HepG2 (cell line): Measurements from ENCODE around the gene RLF. TPM values are rescaled to one million over a fixed set of nuclear protein-coding genes. Genes with fewer than 3 reads are reported as not detected.

Source experiments
- ATAC-seq: fragments of 200-7000 bp; cut with Tn5 transposase; 3 replicates; pipeline ENCODE4 v1.9.1; 2020; ENCODE audit warnings: mild to moderate bottlenecking, moderate library complexity
- BruUV-seq: library from RNA; stranded (reverse); fragments of 400-500 nt; replicated peaks from 2 replicates; lab custom pipeline; 2021; lab: Mats Ljungman, UMichigan
- CTCF ChIA-PET: fragments of 300-600 bp; formaldehyde crosslinking; extraction: SDS; loops from one replicate; lab custom pipeline; 2021; ENCODE audit warnings: low total read pairs, inconsistent platforms, low intra/inter-chr PET ratio; lab: Yijun Ruan, JAX
- POLR2A ChIA-PET: fragments of 350-600 bp; sonication (Branson Sonifier 250); formaldehyde crosslinking; loops from one replicate; lab custom pipeline; 2020; ENCODE audit warnings: antibody characterized with exemption, inconsistent platforms; lab: Yijun Ruan, JAX
- DNase-seq: peaks from one replicate; pipeline ENCODE4 v3.0.0-alpha.2; 2015; ENCODE audit warnings: low spot score
- FAIRE-seq: peaks from 3 replicates; lab custom pipeline; 2011; peaks lifted over from hg19 to GRCh38; lab: Jason Lieb, UNC
- H2AFZ ChIP-seq: one replicate; pipeline ENCODE4 v1.6.1; 2011; ENCODE audit warnings: low read length, inconsistent platforms
- H3K27ac ChIP-seq: fragments of 300-600 bp; 3 replicates; pipeline ENCODE4 v1.8.0; 2011; ENCODE audit warnings: mixed run types, mild to moderate bottlenecking, mixed read lengths, low read length, inconsistent platforms; ENCODE audit not compliant: insufficient read depth; ENCODE audit errors: extremely low read length
- H3K27me3 ChIP-seq, 2 experiments: fragments of 200-600 bp in 1 of 2; 2 replicates in 1 of 2; 3 replicates in 1 of 2; pipeline versions ENCODE4 v1.6.0 to v1.8.0; 2011; ENCODE audit warnings: low read length in 2 of 2, mild to moderate bottlenecking in 2 of 2, moderate library complexity in 2 of 2, inconsistent platforms in 1 of 2; ENCODE audit not compliant: insufficient read depth in 2 of 2, control insufficient read depth in 1 of 2
- H3K36me3 ChIP-seq, 2 experiments: fragments of 200-600 bp in 1 of 2; replicated peaks in 1 of 2; 2 replicates in 1 of 2; 3 replicates in 1 of 2; pipeline versions ENCODE4 v1.5.1 to v1.8.0; 2011; ENCODE audit warnings: low read length in 2 of 2, inconsistent platforms in 1 of 2; ENCODE audit not compliant: insufficient read depth in 2 of 2, control insufficient read depth in 1 of 2
- H3K4me1 ChIP-seq: 2 replicates; pipeline ENCODE4 v1.5.1; 2012; ENCODE audit warnings: low read length, inconsistent platforms; ENCODE audit not compliant: insufficient read depth
- H3K4me2 ChIP-seq: 2 replicates; pipeline ENCODE4 v1.6.0; 2011; ENCODE audit warnings: low read depth, low read length, inconsistent platforms
- H3K4me3 ChIP-seq, 3 experiments: fragments of 200-600 bp in 1 of 3; sonication (generic), shearing (Covaris generic) in 1 of 3; replicated peaks in 1 of 3; 2 replicates each; pipeline ENCODE4 v1.5.1; 2011 to 2016; ENCODE audit warnings: low read length in 3 of 3, inconsistent platforms in 2 of 3, low read depth in 2 of 3, mild to moderate bottlenecking in 2 of 3, control low read depth in 1 of 3, mixed read lengths in 1 of 3; ENCODE audit not compliant: insufficient read depth in 1 of 3
- H3K79me2 ChIP-seq: one replicate; pipeline ENCODE4 v1.6.1; 2011; ENCODE audit warnings: low read length, inconsistent platforms; ENCODE audit not compliant: insufficient read depth
- H3K9ac ChIP-seq: 2 replicates; pipeline ENCODE4 v1.6.0; 2011; ENCODE audit warnings: mild to moderate bottlenecking, low read depth, low read length, inconsistent platforms; ENCODE audit not compliant: insufficient read depth
- H3K9me3 ChIP-seq: 2 replicates; pipeline ENCODE4 v1.5.1; 2012; ENCODE audit warnings: mild to moderate bottlenecking, low read length
- H4K20me1 ChIP-seq: 2 replicates; pipeline ENCODE4 v1.6.0; 2011; ENCODE audit warnings: inconsistent platforms, mild to moderate bottlenecking, low read length, moderate library complexity; ENCODE audit not compliant: insufficient read depth
- MAFF ChIP-seq: IDR thresholded peaks from 2 replicates; pipeline ENCODE4 v1.6.1; 2011; ENCODE audit warnings: low read depth, low read length, improper control_type of control experiment
- MAFK ChIP-seq, 2 experiments: IDR thresholded peaks in 1 of 2; conservative IDR thresholded peaks in 1 of 2; 2 replicates each; pipeline ENCODE4 v1.6.1; 2011; ENCODE audit warnings: improper control_type of control experiment in 2 of 2, low read length in 2 of 2
- RBM22 ChIP-seq: fragments of 200-400 bp; formaldehyde crosslinking; optimal IDR thresholded peaks from 2 replicates; pipeline ENCODE3; 2017; ENCODE audit warnings: mild to moderate bottlenecking, low read length, moderate library complexity
- ZNF326 ChIP-seq: sonication (generic); formaldehyde crosslinking; IDR thresholded peaks from 2 replicates; pipeline ENCODE4 v1.4.0; 2020; ENCODE audit warnings: missing genetic modification reagents, borderline replicate concordance
- WGBS: methylation state at CpG from one replicate; pipeline ENCODE4 v1.1.6; 2017; ENCODE audit warnings: low lambda C conversion rate; 5-methylcytosine and 5-hydroxymethylcytosine counted together
- in situ Hi-C: cut with HindIII; loops from 2 replicates; pipeline ENCODE4 v1.10.0; 2017; ENCODE audit warnings: low pct_unique_long_range_greater_than_20kb; ENCODE audit not compliant: extremely low pct_ligation_motif_present
- intact Hi-C: fragments of 100-400 bp; cut with micrococcal nuclease; formaldehyde crosslinking; loops from one replicate; pipeline ENCODE4 v1.10.0; 2022; ENCODE audit not compliant: unreplicated experiment
- polyA plus RNA-seq, 8 experiments: library from polyadenylated mRNA; depleted of rRNA in 3 of 8; stranded (reverse) in 7 of 8; unstranded in 1 of 8; fragments of >200 nt; fragmentation: Illumina TruSeq in 4 of 8; extraction: Trizol in 4 of 8; gene quantifications; 2 replicates each; pipeline versions ENCODE4 v1.2.1 to v1.2.3, GENCODE V29; 2011 to 2016; ENCODE audit warnings: low read depth in 4 of 8, missing spikeins in 1 of 8, mixed read lengths in 1 of 8; ENCODE audit not compliant: insufficient read depth in 1 of 8
- total RNA-seq, 5 experiments: library from RNA; depleted of rRNA; stranded (reverse); fragments of >200 nt; fragmentation: Illumina TruSeq; extraction: Trizol; gene quantifications; 2 replicates each; pipeline ENCODE4 v1.2.3, GENCODE V29; 2016; ENCODE audit warnings: low read depth in 1 of 5
- TF ChIP-seq, protein P1 (sequence below): fragments of 450-650 bp; IDR thresholded peaks from 2 replicates; pipeline ENCODE4 v1.6.1; 2017; ENCODE audit warnings: mild to moderate bottlenecking

Gene RLF
- total and polyA plus RNA-seq, 2 of the 13 experiments (the other 11 are each of a cell fraction or from before 2014, with no cell fraction given): 9.0 to 15.7 TPM

DNA sequence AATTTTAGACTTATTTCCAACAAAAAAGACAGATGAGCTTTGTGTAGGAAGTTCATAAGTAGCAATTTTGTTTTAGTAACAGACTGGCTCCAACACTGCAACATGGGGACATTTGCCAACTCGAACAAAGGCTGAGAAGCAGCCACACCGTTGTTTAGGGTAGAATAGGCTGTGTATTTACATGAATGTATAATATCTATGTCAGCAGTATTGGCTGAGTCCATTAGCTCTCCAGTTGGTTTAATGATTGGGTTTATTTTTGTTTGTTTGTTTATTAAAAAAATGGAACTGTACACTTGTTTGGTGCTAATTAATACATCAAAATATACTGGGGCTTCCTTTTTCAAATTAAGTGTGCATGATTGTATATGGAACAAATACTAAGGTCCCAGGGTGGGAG lies 79.2 kb downstream of the RLF start:
- Histone ChIP-seq H3K9ac (no peak overlapping the region), H2AFZ (no peak overlapping the region), H3K27me3 (no peaks in the 10 kb centered on the region), H3K27ac (no peak overlapping the region), H4K20me1 (no peaks in the 10 kb centered on the region), H3K4me1 (peaks cover 21% of the 10 kb centered on the region), H3K4me2 (no peak overlapping the region), H3K79me2 (no peaks in the 10 kb centered on the region), H3K9me3 (no peaks in the 10 kb centered on the region), H3K36me3 (peaks cover 17 to 50% of the 10 kb centered on the region in 2 experiments), H3K4me3 (no peak overlapping the region)
- no TSS peak for BruUV-seq
- FAIRE-seq: no peak
- 0 out of 2 replicates have a peak, but pooled peaks have one; percentile 41 for TF ChIP-seq MAFF
- TF ChIP-seq, protein P1, sequence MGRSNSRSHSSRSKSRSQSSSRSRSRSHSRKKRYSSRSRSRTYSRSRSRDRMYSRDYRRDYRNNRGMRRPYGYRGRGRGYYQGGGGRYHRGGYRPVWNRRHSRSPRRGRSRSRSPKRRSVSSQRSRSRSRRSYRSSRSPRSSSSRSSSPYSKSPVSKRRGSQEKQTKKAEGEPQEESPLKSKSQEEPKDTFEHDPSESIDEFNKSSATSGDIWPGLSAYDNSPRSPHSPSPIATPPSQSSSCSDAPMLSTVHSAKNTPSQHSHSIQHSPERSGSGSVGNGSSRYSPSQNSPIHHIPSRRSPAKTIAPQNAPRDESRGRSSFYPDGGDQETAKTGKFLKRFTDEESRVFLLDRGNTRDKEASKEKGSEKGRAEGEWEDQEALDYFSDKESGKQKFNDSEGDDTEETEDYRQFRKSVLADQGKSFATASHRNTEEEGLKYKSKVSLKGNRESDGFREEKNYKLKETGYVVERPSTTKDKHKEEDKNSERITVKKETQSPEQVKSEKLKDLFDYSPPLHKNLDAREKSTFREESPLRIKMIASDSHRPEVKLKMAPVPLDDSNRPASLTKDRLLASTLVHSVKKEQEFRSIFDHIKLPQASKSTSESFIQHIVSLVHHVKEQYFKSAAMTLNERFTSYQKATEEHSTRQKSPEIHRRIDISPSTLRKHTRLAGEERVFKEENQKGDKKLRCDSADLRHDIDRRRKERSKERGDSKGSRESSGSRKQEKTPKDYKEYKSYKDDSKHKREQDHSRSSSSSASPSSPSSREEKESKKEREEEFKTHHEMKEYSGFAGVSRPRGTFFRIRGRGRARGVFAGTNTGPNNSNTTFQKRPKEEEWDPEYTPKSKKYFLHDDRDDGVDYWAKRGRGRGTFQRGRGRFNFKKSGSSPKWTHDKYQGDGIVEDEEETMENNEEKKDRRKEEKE: no peak
- TF ChIP-seq MAFK (conservative IDR thresholded peaks at IDR 0.05 in 1 of 2, IDR thresholded peaks at IDR 0.05 in 1 of 2; ENCODE audit: low read length in 2 of 2): peak; percentile 52 to 70
- TF ChIP-seq RBM22: peak; percentile 43
- ChIA-PET CTCF (no interaction called here), POLR2A (no interaction called here)
- ATAC-seq: no peak
- in situ Hi-C loops: no loop called here
- 93% methylated on average over 2 of the region's 2 CpGs for WGBS
- intact Hi-C loops: no loop called here
- no peak for DNase-seq

DNA sequence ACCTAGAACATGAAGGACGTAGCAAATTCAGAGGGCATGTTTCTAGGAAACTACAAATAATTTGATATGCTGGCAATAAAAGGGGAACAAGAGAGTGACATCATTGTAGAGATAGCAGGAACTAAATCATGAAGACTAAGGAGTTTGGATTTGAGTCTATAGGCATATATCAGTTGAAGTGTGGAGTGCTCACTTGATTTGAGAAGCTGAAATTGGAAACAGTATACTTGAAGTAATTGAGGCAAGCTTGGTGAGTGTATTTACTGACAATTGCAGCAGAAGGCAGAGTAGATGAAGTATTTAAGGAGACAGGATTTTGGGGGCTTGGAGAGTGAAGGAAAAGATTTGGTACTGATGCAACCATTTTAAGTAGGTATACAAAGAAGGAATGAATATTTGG lies 80.2 kb downstream of the RLF start:
- H3K4me3 ChIP-seq: no peak overlapping the region
- H3K4me2 ChIP-seq: no peak overlapping the region
- H2AFZ ChIP-seq: no peak overlapping the region
- H4K20me1 ChIP-seq: no peaks in the 10 kb centered on the region
- no peaks in the 10 kb centered on the region for H3K9me3 ChIP-seq
- no peak for DNase-seq
- no peak overlapping the region for H3K9ac ChIP-seq
- TF ChIP-seq RBM22 (peak; percentile 80), ZNF326 (CRISPR knock-in tag) (no peak)
- no peaks in the 10 kb centered on the region for H3K27me3 ChIP-seq
- ChIA-PET CTCF (no interaction called here), POLR2A (interaction anchor here (1.6 kb wide), 1 partner anchor 16 kb away, joined by 4 read pairs; the partner anchor contains the start of gene ZMPSTE24)
- intact Hi-C loops: no loop called here
- H3K79me2 ChIP-seq: no peaks in the 10 kb centered on the region
- in situ Hi-C loops: no loop called here
- no peak for FAIRE-seq
- H3K36me3 ChIP-seq: peaks cover 15 to 40% of the 10 kb centered on the region in 2 experiments
- WGBS: 92% methylated on average over 1 of the region's 1 CpG
- no TSS peak for BruUV-seq
- no peak for ATAC-seq
- H3K27ac ChIP-seq: no peak overlapping the region
- H3K4me1 ChIP-seq: peaks cover 25% of the 10 kb centered on the region
